Trophoblast cell (in vitro differentiated cells and primary cell): ENCODE data around the gene ANGPTL5. TPM values are rescaled to one million over a fixed set of nuclear protein-coding genes. Genes with fewer than 3 reads are reported as not detected.
"Not testable (repeated sequence)": the region's sequence is repeated elsewhere in the genome, so short reads cannot be mapped to it uniquely, and the experiment has no call there.

Experiments used
- DNase-seq, 2 donors: peaks; one replicate each; pipeline ENCODE4 v3.0.0-alpha.2; 2016
- H2AFZ ChIP-seq: 2 replicates; pipeline ENCODE4 v1.6.1; 2013; ENCODE audit warnings: low read length, moderate library complexity, mild to moderate bottlenecking; ENCODE audit not compliant: insufficient read depth, poor library complexity
- H2AK5ac ChIP-seq: 2 replicates; pipeline ENCODE4 v1.6.1; 2013; ENCODE audit warnings: mild to moderate bottlenecking, low read length
- H2BK120ac ChIP-seq: 2 replicates; pipeline ENCODE4 v1.6.1; 2013; ENCODE audit warnings: low read length, mild to moderate bottlenecking, moderate library complexity; ENCODE audit not compliant: insufficient read depth, poor library complexity
- H2BK12ac ChIP-seq: 2 replicates; pipeline ENCODE4 v1.6.1; 2013; ENCODE audit warnings: mild to moderate bottlenecking, low read length, moderate library complexity
- H2BK5ac ChIP-seq: 2 replicates; pipeline ENCODE4 v1.6.1; 2013; ENCODE audit warnings: low read length, low read depth, moderate library complexity, mild to moderate bottlenecking; ENCODE audit not compliant: poor library complexity
- H3K14ac ChIP-seq: 2 replicates; pipeline ENCODE4 v1.6.1; 2013; ENCODE audit warnings: mild to moderate bottlenecking, low read length
- H3K18ac ChIP-seq: 2 replicates; pipeline ENCODE4 v1.6.1; 2013; ENCODE audit warnings: mild to moderate bottlenecking, low read length
- H3K23ac ChIP-seq: 2 replicates; pipeline ENCODE4 v1.6.1; 2013; ENCODE audit warnings: low read length
- H3K27ac ChIP-seq: 2 replicates; pipeline ENCODE4 v1.5.1; 2013; ENCODE audit warnings: low read depth, mild to moderate bottlenecking, inconsistent platforms, low read length, moderate library complexity
- H3K27me3 ChIP-seq: 2 replicates; pipeline ENCODE4 v1.6.1; 2013; ENCODE audit warnings: inconsistent platforms, mild to moderate bottlenecking, low read length, moderate library complexity; ENCODE audit not compliant: insufficient read depth
- H3K36me3 ChIP-seq, 2 experiments: 1 replicate in 1 of 2; 2 replicates in 1 of 2; pipeline ENCODE4 v1.6.1; 2013; ENCODE audit warnings: low read length in 2 of 2, mild to moderate bottlenecking in 2 of 2, moderate library complexity in 1 of 2; ENCODE audit not compliant: insufficient read depth in 2 of 2, control insufficient read depth in 1 of 2
- H3K4ac ChIP-seq: 2 replicates; pipeline ENCODE4 v1.6.1; 2013; ENCODE audit warnings: low read depth, mild to moderate bottlenecking, low read length, moderate library complexity
- H3K4me1 ChIP-seq, 2 experiments: 1 replicate in 1 of 2; 2 replicates in 1 of 2; pipeline ENCODE4 v1.6.1; 2013; ENCODE audit warnings: low read length in 2 of 2, mild to moderate bottlenecking in 2 of 2, moderate library complexity in 1 of 2; ENCODE audit not compliant: insufficient read depth in 2 of 2, control insufficient read depth in 1 of 2
- H3K4me2 ChIP-seq: 2 replicates; pipeline ENCODE4 v1.6.1; 2013; ENCODE audit warnings: inconsistent platforms, mild to moderate bottlenecking, low read length, moderate library complexity
- H3K4me3 ChIP-seq: 2 replicates; pipeline ENCODE4 v1.5.1; 2013; ENCODE audit warnings: mild to moderate bottlenecking, low read depth, low read length, inconsistent platforms
- H3K79me1 ChIP-seq: one replicate; pipeline ENCODE4 v1.6.1; 2013; ENCODE audit warnings: low read length
- H3K79me2 ChIP-seq: 2 replicates; pipeline ENCODE4 v1.6.1; 2013; ENCODE audit warnings: low read length, mild to moderate bottlenecking; ENCODE audit not compliant: control insufficient read depth, insufficient read depth, poor library complexity
- H3K9ac ChIP-seq: 2 replicates; pipeline ENCODE4 v1.6.1; 2013; ENCODE audit warnings: mild to moderate bottlenecking, low read length
- H3K9me3 ChIP-seq: 2 replicates; pipeline ENCODE4 v1.6.1; 2013; ENCODE audit warnings: low read depth, mild to moderate bottlenecking, control low read depth, inconsistent platforms, low read length; ENCODE audit not compliant: insufficient read depth
- H4K12ac ChIP-seq: 2 replicates; pipeline ENCODE4 v1.6.1; 2013; ENCODE audit warnings: low read depth, mild to moderate bottlenecking, low read length, moderate library complexity
- H4K8ac ChIP-seq: 2 replicates; pipeline ENCODE4 v1.6.1; 2013; ENCODE audit warnings: low read depth, mild to moderate bottlenecking, low read length, moderate library complexity
- H4K91ac ChIP-seq: one replicate; pipeline ENCODE4 v1.6.1; 2013; ENCODE audit warnings: low read depth, mild to moderate bottlenecking, low read length, moderate library complexity
- WGBS: extraction: QIAGEN DNeasy Blood & Tissue Kit; methylation state at CpG from one replicate; pipeline ENCODE4 v1.1.7; 2013; ENCODE audit warnings: missing lambda C conversion rate; ENCODE audit not compliant: insufficient read length, insufficient coverage; ENCODE audit errors: extremely low coverage; 5-methylcytosine and 5-hydroxymethylcytosine counted together
- polyA plus RNA-seq: library from polyadenylated mRNA; stranded (reverse); fragments of 200-250 nt; gene quantifications from 2 replicates; pipeline ENCODE4 v1.2.3, GENCODE V29; 2013

Gene ANGPTL5
- polyA plus RNA-seq: 0.08 TPM in 2 replicates

DNA sequence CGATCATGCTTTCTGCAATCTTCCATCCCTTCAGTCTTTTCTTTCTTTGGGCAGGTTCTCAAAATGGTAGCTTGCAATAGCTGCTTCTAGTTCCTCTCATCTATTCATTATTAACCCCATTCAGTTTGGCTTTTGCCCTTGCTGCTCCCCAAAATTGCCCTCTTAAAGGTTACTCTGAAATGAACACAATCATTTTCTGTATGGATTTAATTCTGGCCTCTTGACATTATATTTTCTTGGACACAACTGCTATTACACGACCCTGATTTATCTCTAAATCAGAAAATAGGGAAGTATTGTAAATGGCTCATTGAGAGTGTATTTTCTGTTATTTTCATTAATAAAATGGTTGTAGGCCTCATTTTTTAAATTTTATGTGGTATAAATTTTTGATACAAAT, at the start of gene ANGPTL5:
ANGPTL5 (minus strand) TSS at position 101 of the 400 bp plus-strand sequence. CDS start 8,613 bp downstream, outside the sequence.
- Histone ChIP-seq H3K9me3 (no peaks in the 10 kb centered on the region), H3K27me3 (no peaks in the 10 kb centered on the region), H2BK5ac (no peak within 1 kb of the TSS), H2AK5ac (no peak within 1 kb of the TSS), H3K18ac (no peak within 1 kb of the TSS), H3K14ac (no peak within 1 kb of the TSS), H3K36me3 (no peaks in the 10 kb centered on the region), H3K4me1 (no peaks in the 10 kb centered on the region), H2BK12ac (no peak within 1 kb of the TSS), H2AFZ (no peak within 1 kb of the TSS), H4K91ac (no peak within 1 kb of the TSS), H3K4me2 (peak within 1 kb of the TSS; percentile 89), H4K12ac (no peak within 1 kb of the TSS), H3K79me2 (no peaks in the 10 kb centered on the region), H3K4ac (no peak within 1 kb of the TSS), H3K23ac (no peak within 1 kb of the TSS), H4K8ac (no peak within 1 kb of the TSS), H3K27ac (no peak within 1 kb of the TSS), H3K4me3 (no peak within 1 kb of the TSS), H2BK120ac (no peak within 1 kb of the TSS), H3K9ac (no peak within 1 kb of the TSS), H3K79me1 (peaks cover 2% of the 10 kb centered on the region)
- no peak for DNase-seq
- WGBS: no CpG with 5 or more reads among the region's 2 CpGs

GRCh38 chr11:101964200-101964599, 47.9 kb upstream of the ANGPTL5 start:
- not testable (repeated sequence) for H3K23ac ChIP-seq, H3K79me2 ChIP-seq, H3K4me2 ChIP-seq, H2BK5ac ChIP-seq, H2AK5ac ChIP-seq, DNase-seq, H4K12ac ChIP-seq, H3K4me1 ChIP-seq, H2BK12ac ChIP-seq, H2BK120ac ChIP-seq, H3K18ac ChIP-seq, H3K9ac ChIP-seq, H3K4ac ChIP-seq, H3K27me3 ChIP-seq, H3K36me3 ChIP-seq, H3K79me1 ChIP-seq, H3K14ac ChIP-seq, H4K8ac ChIP-seq, H2AFZ ChIP-seq, H3K4me3 ChIP-seq, H3K27ac ChIP-seq, H4K91ac ChIP-seq, H3K9me3 ChIP-seq
- WGBS: no CpG with 5 or more reads among the region's 10 CpGs

GRCh38 chr11:101960231-101960630, 43.9 kb upstream of the ANGPTL5 start:
- Histone ChIP-seq H2AK5ac (no peak overlapping the region), H3K27me3 (no peaks in the 10 kb centered on the region), H2BK12ac (no peak overlapping the region), H4K8ac (no peak overlapping the region), H3K79me1 (no peaks in the 10 kb centered on the region), H3K4me3 (no peak overlapping the region), H3K9me3 (no peaks in the 10 kb centered on the region), H2BK5ac (no peak overlapping the region), H3K18ac (no peak overlapping the region), H4K12ac (no peak overlapping the region), H3K36me3 (no peaks in the 10 kb centered on the region), H3K14ac (no peak overlapping the region), H3K4me2 (no peak overlapping the region), H2BK120ac (no peak overlapping the region), H2AFZ (no peak overlapping the region), H3K23ac (no peak overlapping the region), H4K91ac (no peak overlapping the region), H3K79me2 (no peaks in the 10 kb centered on the region), H3K27ac (no peak overlapping the region), H3K4me1 (no peaks in the 10 kb centered on the region), H3K4ac (no peak overlapping the region), H3K9ac (no peak overlapping the region)
- DNase-seq: peak; percentile 46 to 83
- no CpG with 5 or more reads among the region's 1 CpG for WGBS

- no peak for DNase-seq
These were observed 39.4 kb upstream of the ANGPTL5 start for GRCh38 chr11:101955701-101956100.

More at GRCh38 chr11:101955701-101956100, 39.4 kb upstream of the ANGPTL5 start:
- no peak overlapping the region for H2BK120ac ChIP-seq
- no peak overlapping the region for H3K4me2 ChIP-seq
- H4K12ac ChIP-seq: no peak overlapping the region
- no peaks in the 10 kb centered on the region for H3K79me1 ChIP-seq
- no peak overlapping the region for H3K4me3 ChIP-seq
- no peak overlapping the region for H4K8ac ChIP-seq
- H3K79me2 ChIP-seq: no peaks in the 10 kb centered on the region
- H2BK12ac ChIP-seq: no peak overlapping the region
- no peaks in the 10 kb centered on the region for H3K4me1 ChIP-seq
- no CpG with 5 or more reads among the region's 5 CpGs for WGBS
- no peak overlapping the region for H2AFZ ChIP-seq
- no peaks in the 10 kb centered on the region for H3K9me3 ChIP-seq
- H3K4ac ChIP-seq: no peak overlapping the region
- no peaks in the 10 kb centered on the region for H3K27me3 ChIP-seq
- no peak overlapping the region for H3K27ac ChIP-seq
- no peak overlapping the region for H3K9ac ChIP-seq
- H4K91ac ChIP-seq: no peak overlapping the region
- no peak overlapping the region for H2BK5ac ChIP-seq
- H2AK5ac ChIP-seq: no peak overlapping the region
- no peak overlapping the region for H3K18ac ChIP-seq
- no peak overlapping the region for H3K23ac ChIP-seq
- H3K36me3 ChIP-seq: no peaks in the 10 kb centered on the region
- H3K14ac ChIP-seq: no peak overlapping the region
